SU-DHL-6 (cell line): ENCODE results near the gene PPP1R3G.

ENCODE experiments used
- H2AFZ ChIP-seq: fragments of 200-600 bp; sonication (generic); 2 replicates; pipeline ENCODE4 v1.6.1; 2014; ENCODE audit warnings: low read depth, mild to moderate bottlenecking, moderate library complexity, mixed read lengths, antibody characterized with exemption, low read length; ENCODE audit not compliant: severe bottlenecking
- H3F3A ChIP-seq: fragments of 200-600 bp; shearing (Covaris generic); 2 replicates; pipeline ENCODE4 v1.6.0; 2016; ENCODE audit warnings: antibody characterized with exemption, mild to moderate bottlenecking; ENCODE audit not compliant: insufficient read depth
- H3K27ac ChIP-seq: fragments of 200-600 bp; sonication (generic); 2 replicates; pipeline ENCODE4 v1.5.1; 2016; ENCODE audit warnings: low read depth, mild to moderate bottlenecking, low read length, moderate library complexity, mixed read lengths
- H3K27me3 ChIP-seq: fragments of 200-600 bp; sonication (generic), shearing (Covaris generic); 2 replicates; pipeline ENCODE4 v1.6.0; 2014; ENCODE audit warnings: mild to moderate bottlenecking, low read length
- H3K36me3 ChIP-seq: fragments of 200-600 bp; sonication (generic); 2 replicates; pipeline ENCODE4 v1.6.1; 2014; ENCODE audit warnings: mild to moderate bottlenecking, low read length, mixed read lengths
- H3K4me2 ChIP-seq: fragments of 300-600, 200-600 bp; shearing (Covaris generic), sonication (generic); 2 replicates; pipeline ENCODE4 v1.6.0; 2014; ENCODE audit warnings: low read length, low read depth, mild to moderate bottlenecking; ENCODE audit not compliant: poor library complexity, severe bottlenecking
- H3K4me3 ChIP-seq: fragments of 200-600 bp; sonication (generic); 2 replicates; pipeline ENCODE4 v1.5.1; 2014; ENCODE audit warnings: antibody characterized with exemption, low read length, mild to moderate bottlenecking, mixed read lengths; ENCODE audit not compliant: insufficient read depth, poor library complexity, severe bottlenecking
- H3K79me2 ChIP-seq: fragments of 200-600 bp; sonication (generic); 2 replicates; pipeline ENCODE4 v1.6.1; 2014; ENCODE audit warnings: mild to moderate bottlenecking, low read length, moderate library complexity; ENCODE audit not compliant: insufficient read depth
- H3K9ac ChIP-seq: fragments of 200-600 bp; sonication (generic); 2 replicates; pipeline ENCODE4 v1.7.0; 2014; ENCODE audit warnings: mild to moderate bottlenecking, low read length
- H3K9me2 ChIP-seq: fragments of 200-600 bp; sonication (generic); replicated peaks from 2 replicates; pipeline ENCODE4 v1.6.1; 2014; ENCODE audit warnings: low read length; ENCODE audit not compliant: insufficient read depth
- H3K9me3 ChIP-seq: fragments of 200-600 bp; sonication (generic); 2 replicates; pipeline ENCODE4 v1.6.1; 2014; ENCODE audit warnings: low read length, mixed read lengths; ENCODE audit not compliant: insufficient read depth
- H4K20me1 ChIP-seq: fragments of 200-600 bp; sonication (generic); 2 replicates; pipeline ENCODE4 v1.6.1; 2014; ENCODE audit warnings: low read depth, mild to moderate bottlenecking, antibody characterized with exemption, low read length, moderate library complexity, mixed read lengths
- EZH2phosphoT487 ChIP-seq: fragments of 200-600 bp; sonication (generic), shearing (Covaris generic); conservative IDR thresholded peaks from 2 replicates; pipeline ENCODE4 v1.6.1; 2018; ENCODE audit warnings: mild to moderate bottlenecking, antibody characterized with exemption, low read length, moderate library complexity, mixed read lengths
- TF ChIP-seq, protein P1 (sequence below): fragments of 200-600 bp; sonication (generic); IDR thresholded peaks from one replicate; pipeline ENCODE4 v1.5.1; 2017; ENCODE audit warnings: antibody characterized with exemption, mild to moderate bottlenecking, low read length, moderate library complexity; ENCODE audit not compliant: insufficient read depth, poor library complexity, severe bottlenecking

The PPP1R3G gene

GRCh38 chr6:5053864-5054244 lies 31.3 kb upstream of the PPP1R3G start:
- Histone ChIP-seq H3K4me3 (no peak overlapping the region), H3K9me2 (no peaks in the 10 kb centered on the region), H3K27me3 (no peaks in the 10 kb centered on the region), H3K9me3 (peaks cover 5% of the 10 kb centered on the region; the same call in 1 of the 2 replicates), H3K4me2 (no peak overlapping the region), H3K79me2 (no peaks in the 10 kb centered on the region), H3F3A (no peaks in the 10 kb centered on the region), H3K36me3 (no peaks in the 10 kb centered on the region), H2AFZ (no peak overlapping the region), H3K9ac (no peak overlapping the region), H3K27ac (no peak overlapping the region), H4K20me1 (no peaks in the 10 kb centered on the region)
- TF ChIP-seq, protein P1, sequence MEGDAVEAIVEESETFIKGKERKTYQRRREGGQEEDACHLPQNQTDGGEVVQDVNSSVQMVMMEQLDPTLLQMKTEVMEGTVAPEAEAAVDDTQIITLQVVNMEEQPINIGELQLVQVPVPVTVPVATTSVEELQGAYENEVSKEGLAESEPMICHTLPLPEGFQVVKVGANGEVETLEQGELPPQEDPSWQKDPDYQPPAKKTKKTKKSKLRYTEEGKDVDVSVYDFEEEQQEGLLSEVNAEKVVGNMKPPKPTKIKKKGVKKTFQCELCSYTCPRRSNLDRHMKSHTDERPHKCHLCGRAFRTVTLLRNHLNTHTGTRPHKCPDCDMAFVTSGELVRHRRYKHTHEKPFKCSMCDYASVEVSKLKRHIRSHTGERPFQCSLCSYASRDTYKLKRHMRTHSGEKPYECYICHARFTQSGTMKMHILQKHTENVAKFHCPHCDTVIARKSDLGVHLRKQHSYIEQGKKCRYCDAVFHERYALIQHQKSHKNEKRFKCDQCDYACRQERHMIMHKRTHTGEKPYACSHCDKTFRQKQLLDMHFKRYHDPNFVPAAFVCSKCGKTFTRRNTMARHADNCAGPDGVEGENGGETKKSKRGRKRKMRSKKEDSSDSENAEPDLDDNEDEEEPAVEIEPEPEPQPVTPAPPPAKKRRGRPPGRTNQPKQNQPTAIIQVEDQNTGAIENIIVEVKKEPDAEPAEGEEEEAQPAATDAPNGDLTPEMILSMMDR, result no peak
- TF ChIP-seq EZH2phosphoT487, result no peak

GRCh38 chr6:5054245-5054873 lies 30.8 kb upstream of the PPP1R3G start:
- H3K4me2 ChIP-seq, result no peak overlapping the region

DNA sequence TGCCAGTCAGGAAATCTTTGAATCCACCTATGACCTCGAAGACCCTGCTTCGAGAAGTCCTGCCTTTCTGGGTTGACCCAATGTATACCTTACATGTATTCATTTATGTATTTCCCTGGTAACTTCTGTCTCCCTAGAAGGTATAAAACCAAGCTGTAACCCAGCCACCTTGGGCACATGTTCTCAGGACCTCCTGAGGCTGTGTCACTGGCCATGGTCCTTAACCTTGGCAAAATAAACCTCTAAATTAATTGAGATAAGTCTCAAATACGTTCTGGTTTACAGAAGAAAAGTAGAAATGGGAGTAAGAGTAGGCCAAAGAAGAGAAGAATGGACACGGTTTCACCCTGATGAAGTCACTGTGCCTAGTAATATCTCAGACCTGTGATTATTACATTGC lies 30.0 kb upstream of the PPP1R3G start:
- peaks cover 4% of the 10 kb centered on the region; the same call in 1 of the 2 replicates for H3K9me3 ChIP-seq
- no peak overlapping the region for H3K4me3 ChIP-seq
- no peak overlapping the region for H2AFZ ChIP-seq
- no peak overlapping the region for H3K27ac ChIP-seq
- no peak overlapping the region for H3K4me2 ChIP-seq
- H3K79me2 ChIP-seq, result no peaks in the 10 kb centered on the region
- H3K27me3 ChIP-seq, result no peaks in the 10 kb centered on the region
- no peaks in the 10 kb centered on the region for H3K36me3 ChIP-seq
- TF ChIP-seq, protein P1, result no peak
- no peak for TF ChIP-seq EZH2phosphoT487
- H3K9me2 ChIP-seq, result no peaks in the 10 kb centered on the region
- no peak overlapping the region for H3K9ac ChIP-seq
- no peaks in the 10 kb centered on the region for H3F3A ChIP-seq
- no peaks in the 10 kb centered on the region for H4K20me1 ChIP-seq

More at GRCh38 chr6:5054245-5054873, 30.8 kb upstream of the PPP1R3G start:
- Histone ChIP-seq H3K9me2 (no peaks in the 10 kb centered on the region), H3F3A (no peaks in the 10 kb centered on the region), H3K27ac (no peak overlapping the region), H3K36me3 (no peaks in the 10 kb centered on the region), H4K20me1 (no peaks in the 10 kb centered on the region), H3K9me3 (peaks cover 4% of the 10 kb centered on the region; the same call in 1 of the 2 replicates), H3K27me3 (no peaks in the 10 kb centered on the region), H3K79me2 (no peaks in the 10 kb centered on the region), H3K9ac (no peak overlapping the region), H3K4me3 (no peak overlapping the region), H2AFZ (no peak overlapping the region)
- TF ChIP-seq EZH2phosphoT487, result no peak
- TF ChIP-seq, protein P1, result no peak
